Posterior vena cava (tissue), 2 donors: ENCODE data around the gene INTS1. TPM values are rescaled to one million over a fixed set of nuclear protein-coding genes. Genes with fewer than 3 reads are reported as not detected.
A peak's percentile ranks its signal among the peaks of the same experiment; 100 is the strongest.

Experiments
- DNase-seq: peaks from one replicate; pipeline ENCODE4 v3.0.0-alpha.2; 2020; ENCODE audit warnings: low spot score
- intact Hi-C, 2 donors: fragments of 100-400 bp; cut with DNase I; formaldehyde crosslinking; loops; one replicate each; pipeline versions ENCODE4 v1.14.1 to v1.14.2; 2022 to 2023
- total RNA-seq, 2 donors: library from RNA; stranded (reverse); fragmentation: NEBNext Ultra II Directional; extraction: Animal tissue kit (Norgen Biotek cat#: 25700); gene quantifications; one replicate each; pipeline ENCODE4 v1.2.1, GENCODE V29; 2021
- donor health status: DM: yes; HTN: yes; CAD: no.
- donor health status: DM: yes; HTN: yes; CAD: no.

Gene INTS1
- total RNA-seq, 2 donors from 2014 or later, result 50.3 to 55.1 TPM

- intact Hi-C loops, result no loop called here
- DNase-seq, result peak; percentile 78
Observed at GRCh38 chr7:1542841-1543747, 38.9 kb upstream of the INTS1 start.

- no peak for DNase-seq
Observed at GRCh38 chr7:1542329-1542728, 38.1 kb upstream of the INTS1 start.

GRCh38 chr7:1541431-1542162 is 37.4 kb upstream of the INTS1 start:
- no peak for DNase-seq
- intact Hi-C loops, result no loop called here

More at GRCh38 chr7:1542329-1542728, 38.1 kb upstream of the INTS1 start:
- intact Hi-C loops, result no loop called here

GRCh38 chr7:1540776-1541271 is 36.6 kb upstream of the INTS1 start:
- DNase-seq, result no peak
- intact Hi-C loops, result no loop called here

- intact Hi-C loops, result no loop called here
- peak; percentile 81 for DNase-seq
Observed at GRCh38 chr7:1539882-1540775, 35.9 kb upstream of the INTS1 start.

GRCh38 chr7:1539181-1539881 is 35.1 kb upstream of the INTS1 start:
- DNase-seq, result peak; percentile 94
- intact Hi-C loops, result no loop called here

GRCh38 chr7:1538544-1539180 is 34.5 kb upstream of the INTS1 start:
- peak; percentile 82 for DNase-seq

GRCh38 chr7:1537535-1538412 is 33.6 kb upstream of the INTS1 start:
- DNase-seq, result peak; percentile 99
- intact Hi-C loops, result no loop called here

More at GRCh38 chr7:1538544-1539180, 34.5 kb upstream of the INTS1 start:
- intact Hi-C loops, result no loop called here

- DNase-seq, result peak; percentile 98
- intact Hi-C loops, result no loop called here
Observed at GRCh38 chr7:1536743-1537534, 32.8 kb upstream of the INTS1 start.

GRCh38 chr7:1536455-1536742 is 32.2 kb upstream of the INTS1 start:
- DNase-seq, result no peak
- intact Hi-C loops, result no loop called here

- DNase-seq, result peak; percentile 84
- intact Hi-C loops, result no loop called here
Observed at GRCh38 chr7:1535701-1536454, 31.7 kb upstream of the INTS1 start.

- DNase-seq, result no peak
- intact Hi-C loops, result no loop called here
Observed at GRCh38 chr7:1535100-1535458, 30.9 kb upstream of the INTS1 start.

- DNase-seq, result peak; percentile 78
- intact Hi-C loops, result no loop called here
Observed at GRCh38 chr7:1534330-1535099, 30.3 kb upstream of the INTS1 start.

GRCh38 chr7:1533547-1534329 is 29.5 kb upstream of the INTS1 start:
- peak; percentile 88 for DNase-seq
- intact Hi-C loops, result no loop called here

- no peak for DNase-seq
- intact Hi-C loops, result no loop called here
Observed at GRCh38 chr7:1533255-1533546, 29.0 kb upstream of the INTS1 start.
